Measurements from ENCODE around the gene ARHGEF16. TPM values are rescaled to one million over a fixed set of nuclear protein-coding genes. Genes with fewer than 3 reads are reported as not detected.
A peak's percentile ranks its signal among the peaks of the same experiment; 100 is the strongest.

The ARHGEF16 gene
- polyA plus RNA-seq, 1 experiment: 0.04 TPM

DNA sequence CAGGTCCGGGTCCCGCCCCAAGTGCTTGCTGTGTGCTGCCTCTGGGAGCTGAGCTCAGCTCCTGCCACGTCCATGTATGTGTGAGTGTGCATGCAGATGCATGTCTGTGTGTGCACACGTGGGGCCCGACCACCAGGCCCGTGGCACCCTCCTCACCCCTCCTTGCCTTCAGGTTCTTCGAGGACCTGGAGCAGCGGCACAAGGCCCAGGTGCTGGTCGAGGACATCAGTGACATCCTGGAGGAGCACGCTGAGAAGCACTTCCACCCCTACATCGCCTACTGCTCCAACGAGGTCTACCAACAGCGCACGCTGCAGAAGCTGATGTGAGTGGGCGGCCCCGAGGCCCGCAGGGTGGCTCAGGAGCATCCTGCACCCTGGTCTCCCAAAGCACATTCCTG, 18.4 kb downstream of the ARHGEF16 start:
- H3K4me3 ChIP-seq (ENCODE audit: low read depth, low read length): no peak overlapping the region
- ChIA-PET POLR2A (no interaction called here), CTCF (interaction anchor here (0.7 to 4.0 kb wide), 8 partner anchors 9 to 150 kb away, joined by 3 to 72 read pairs (median 4); partner anchors contain the start of gene ARHGEF16)
- H3K27me3 ChIP-seq (ENCODE audit: control insufficient read depth, insufficient read depth, low read length): no peaks in the 10 kb centered on the region
- no peaks in the 10 kb centered on the region for H3K36me3 ChIP-seq (ENCODE audit: control insufficient read depth, insufficient read depth, low read length)
- DNase-seq (ENCODE audit: low read depth): no peak
- TF ChIP-seq, protein P1, sequence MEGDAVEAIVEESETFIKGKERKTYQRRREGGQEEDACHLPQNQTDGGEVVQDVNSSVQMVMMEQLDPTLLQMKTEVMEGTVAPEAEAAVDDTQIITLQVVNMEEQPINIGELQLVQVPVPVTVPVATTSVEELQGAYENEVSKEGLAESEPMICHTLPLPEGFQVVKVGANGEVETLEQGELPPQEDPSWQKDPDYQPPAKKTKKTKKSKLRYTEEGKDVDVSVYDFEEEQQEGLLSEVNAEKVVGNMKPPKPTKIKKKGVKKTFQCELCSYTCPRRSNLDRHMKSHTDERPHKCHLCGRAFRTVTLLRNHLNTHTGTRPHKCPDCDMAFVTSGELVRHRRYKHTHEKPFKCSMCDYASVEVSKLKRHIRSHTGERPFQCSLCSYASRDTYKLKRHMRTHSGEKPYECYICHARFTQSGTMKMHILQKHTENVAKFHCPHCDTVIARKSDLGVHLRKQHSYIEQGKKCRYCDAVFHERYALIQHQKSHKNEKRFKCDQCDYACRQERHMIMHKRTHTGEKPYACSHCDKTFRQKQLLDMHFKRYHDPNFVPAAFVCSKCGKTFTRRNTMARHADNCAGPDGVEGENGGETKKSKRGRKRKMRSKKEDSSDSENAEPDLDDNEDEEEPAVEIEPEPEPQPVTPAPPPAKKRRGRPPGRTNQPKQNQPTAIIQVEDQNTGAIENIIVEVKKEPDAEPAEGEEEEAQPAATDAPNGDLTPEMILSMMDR (IDR thresholded peaks at IDR 0.05; ENCODE audit: insufficient read depth, low read depth, low read length): no peak

DNA sequence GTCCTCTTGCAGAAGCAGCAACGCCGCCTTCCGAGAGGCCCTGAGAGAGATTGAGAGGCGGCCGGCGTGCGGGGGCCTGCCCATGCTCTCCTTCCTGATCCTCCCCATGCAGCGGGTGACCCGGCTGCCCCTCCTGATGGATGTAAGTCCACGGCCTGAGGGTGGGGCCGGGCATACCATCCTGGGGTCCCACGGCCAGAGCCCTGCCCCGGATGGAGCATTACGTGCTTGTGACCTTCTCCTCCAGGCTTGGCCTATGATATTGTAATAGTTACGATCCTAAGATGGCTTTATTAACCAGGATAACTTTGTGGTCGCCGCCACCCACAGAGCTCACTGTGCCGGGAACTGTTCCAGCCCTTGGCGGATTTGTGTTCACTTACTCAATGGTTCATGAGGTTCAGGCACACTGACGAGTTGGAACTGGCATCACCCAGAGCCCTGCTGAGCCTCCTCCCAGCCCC, 18.9 kb downstream of the ARHGEF16 start:
- ChIA-PET POLR2A (no interaction called here), CTCF (interaction anchor here (1.7 to 4.0 kb wide), 4 partner anchors 10 to 147 kb away, joined by 4 to 72 read pairs (median 23); partner anchors contain the start of gene ARHGEF16)
- no peaks in the 10 kb centered on the region for H3K27me3 ChIP-seq (ENCODE audit: control insufficient read depth, insufficient read depth, low read length)
- TF ChIP-seq, protein P1 (IDR thresholded peaks at IDR 0.05; ENCODE audit: insufficient read depth, low read depth, low read length): no peak
- no peaks in the 10 kb centered on the region for H3K36me3 ChIP-seq (ENCODE audit: control insufficient read depth, insufficient read depth, low read length)
- DNase-seq (ENCODE audit: low read depth): peak; percentile 77
- no peak overlapping the region for H3K4me3 ChIP-seq (ENCODE audit: low read depth, low read length)

GRCh38 chr1:3474016-3474415, 19.6 kb downstream of the ARHGEF16 start:
- TF ChIP-seq, protein P1 (IDR thresholded peaks at IDR 0.05; ENCODE audit: insufficient read depth, low read depth, low read length): no peak
- ChIA-PET CTCF (interaction anchor here (3.8 to 4.0 kb wide), 2 partner anchors 21 to 146 kb away, joined by 37 to 72 read pairs; partner anchors contain the start of gene ARHGEF16), POLR2A (no interaction called here)
- Histone ChIP-seq H3K27me3 (ENCODE audit: control insufficient read depth, insufficient read depth, low read length) (no peaks in the 10 kb centered on the region), H3K4me3 (ENCODE audit: low read depth, low read length) (no peak overlapping the region), H3K36me3 (ENCODE audit: control insufficient read depth, insufficient read depth, low read length) (no peaks in the 10 kb centered on the region)
- DNase-seq (ENCODE audit: low read depth): no peak

- Histone ChIP-seq H3K27me3 (ENCODE audit: control insufficient read depth, insufficient read depth, low read length) (no peaks in the 10 kb centered on the region), H3K36me3 (ENCODE audit: control insufficient read depth, insufficient read depth, low read length) (no peaks in the 10 kb centered on the region), H3K4me3 (ENCODE audit: low read depth, low read length) (no peak overlapping the region)
- no peak for DNase-seq (ENCODE audit: low read depth)
- ChIA-PET CTCF (interaction anchor here (3.8 to 4.0 kb wide), 2 partner anchors 21 to 146 kb away, joined by 37 to 72 read pairs; partner anchors contain the start of gene ARHGEF16), POLR2A (no interaction called here)
- TF ChIP-seq, protein P1 (IDR thresholded peaks at IDR 0.05; ENCODE audit: insufficient read depth, low read depth, low read length): no peak
Measured at GRCh38 chr1:3474421-3474820, 20.0 kb downstream of the ARHGEF16 start.

GRCh38 chr1:3475839-3476573, 21.5 kb downstream of the ARHGEF16 start:
- POLR2A ChIA-PET: no interaction called here
- CTCF ChIA-PET: no interaction called here

More at GRCh38 chr1:3475839-3476573, 21.5 kb downstream of the ARHGEF16 start:
- no peaks in the 10 kb centered on the region for H3K27me3 ChIP-seq (ENCODE audit: control insufficient read depth, insufficient read depth, low read length)
- TF ChIP-seq, protein P1 (IDR thresholded peaks at IDR 0.05; ENCODE audit: insufficient read depth, low read depth, low read length): no peak
- H3K36me3 ChIP-seq (ENCODE audit: control insufficient read depth, insufficient read depth, low read length): no peaks in the 10 kb centered on the region
- H3K4me3 ChIP-seq (ENCODE audit: low read depth, low read length): no peak overlapping the region
- DNase-seq (ENCODE audit: low read depth): no peak

All from BJ (cell line).